GM12801 (cell line): ENCODE data around the gene EOMES.

Source experiments
- TF ChIP-seq, protein P1 (sequence below): IDR thresholded peaks from one replicate; pipeline ENCODE4 v1.5.1; 2011; ENCODE audit warnings: control low read depth; ENCODE audit not compliant: insufficient read length; ENCODE audit errors: extremely low read depth

The EOMES gene

DNA sequence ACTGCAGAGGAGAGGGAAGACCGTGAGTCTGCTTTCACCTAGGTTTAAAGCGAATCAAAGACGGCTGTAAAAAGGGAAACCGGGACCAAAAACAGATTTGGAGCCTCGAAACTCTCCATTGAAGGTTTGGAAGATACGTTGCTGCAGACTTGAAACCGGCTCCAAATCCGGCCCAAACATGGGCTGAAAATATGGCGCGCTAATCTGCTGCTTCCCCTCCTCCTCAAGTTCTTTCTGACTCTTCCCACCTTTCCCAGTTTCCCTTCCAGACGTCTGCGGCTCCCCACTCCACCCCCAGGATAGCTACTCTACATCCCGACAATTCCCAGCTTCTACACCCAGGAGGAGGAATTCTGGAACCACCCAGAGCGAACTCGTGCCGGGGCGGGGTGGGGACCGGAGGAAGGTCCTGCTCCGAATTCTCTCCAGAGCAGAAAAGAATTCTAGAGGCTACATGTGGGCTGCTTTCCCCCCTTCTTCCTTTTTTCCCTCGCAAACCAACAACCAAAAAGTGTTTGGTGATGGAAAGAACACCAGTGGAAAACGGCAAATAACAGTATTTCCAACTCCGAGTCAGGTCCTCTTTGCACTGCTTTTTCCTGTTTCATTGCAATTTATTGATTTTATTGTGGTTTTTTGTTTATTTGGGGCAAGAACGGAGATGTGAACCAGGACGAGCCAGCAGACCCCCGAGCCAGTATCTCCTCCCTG, 8.5 kb downstream of the EOMES start:
- TF ChIP-seq, protein P1, sequence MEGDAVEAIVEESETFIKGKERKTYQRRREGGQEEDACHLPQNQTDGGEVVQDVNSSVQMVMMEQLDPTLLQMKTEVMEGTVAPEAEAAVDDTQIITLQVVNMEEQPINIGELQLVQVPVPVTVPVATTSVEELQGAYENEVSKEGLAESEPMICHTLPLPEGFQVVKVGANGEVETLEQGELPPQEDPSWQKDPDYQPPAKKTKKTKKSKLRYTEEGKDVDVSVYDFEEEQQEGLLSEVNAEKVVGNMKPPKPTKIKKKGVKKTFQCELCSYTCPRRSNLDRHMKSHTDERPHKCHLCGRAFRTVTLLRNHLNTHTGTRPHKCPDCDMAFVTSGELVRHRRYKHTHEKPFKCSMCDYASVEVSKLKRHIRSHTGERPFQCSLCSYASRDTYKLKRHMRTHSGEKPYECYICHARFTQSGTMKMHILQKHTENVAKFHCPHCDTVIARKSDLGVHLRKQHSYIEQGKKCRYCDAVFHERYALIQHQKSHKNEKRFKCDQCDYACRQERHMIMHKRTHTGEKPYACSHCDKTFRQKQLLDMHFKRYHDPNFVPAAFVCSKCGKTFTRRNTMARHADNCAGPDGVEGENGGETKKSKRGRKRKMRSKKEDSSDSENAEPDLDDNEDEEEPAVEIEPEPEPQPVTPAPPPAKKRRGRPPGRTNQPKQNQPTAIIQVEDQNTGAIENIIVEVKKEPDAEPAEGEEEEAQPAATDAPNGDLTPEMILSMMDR: no peak

DNA sequence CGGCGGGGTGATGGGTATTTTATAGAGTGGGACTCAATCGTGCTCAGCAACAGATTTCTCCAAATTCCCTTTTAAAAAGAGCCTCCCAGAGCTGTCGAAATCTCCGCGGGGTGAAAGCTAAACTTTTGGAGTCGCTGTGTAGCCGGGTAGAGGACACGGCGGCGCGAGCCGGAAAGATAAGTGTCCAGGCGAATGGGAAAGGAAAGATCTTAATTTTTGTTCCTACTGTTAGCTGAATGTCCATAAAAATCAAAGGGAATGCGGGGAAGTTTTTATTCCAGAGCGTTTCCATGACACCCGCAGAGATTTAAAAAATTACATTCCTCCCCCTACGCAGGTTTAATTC, 9.1 kb downstream of the EOMES start:
- TF ChIP-seq, protein P1: no peak

GRCh38 chr3:27712136-27713077, 9.7 kb downstream of the EOMES start:
- TF ChIP-seq, protein P1: no peak

DNA sequence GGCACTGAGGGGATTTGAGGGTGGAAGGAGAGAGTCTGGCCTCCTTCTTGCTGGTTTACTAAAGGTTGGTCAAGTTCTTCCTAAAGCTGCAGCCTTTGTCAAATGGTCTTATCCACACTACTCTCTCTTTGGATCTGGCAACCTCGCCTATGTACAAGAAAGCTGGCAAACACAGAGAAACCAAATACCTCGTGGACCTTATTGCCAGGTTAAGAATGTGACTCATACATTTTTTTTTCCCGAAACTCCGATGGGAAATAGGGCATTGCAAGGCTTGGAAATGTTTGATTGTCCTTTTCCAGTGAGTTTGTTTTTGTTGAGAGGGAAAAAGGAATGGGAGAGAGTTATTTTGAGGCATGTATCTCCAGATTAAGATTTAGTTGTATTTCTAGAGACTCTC, 13.9 kb downstream of the EOMES start:
- TF ChIP-seq, protein P1: no peak

DNA sequence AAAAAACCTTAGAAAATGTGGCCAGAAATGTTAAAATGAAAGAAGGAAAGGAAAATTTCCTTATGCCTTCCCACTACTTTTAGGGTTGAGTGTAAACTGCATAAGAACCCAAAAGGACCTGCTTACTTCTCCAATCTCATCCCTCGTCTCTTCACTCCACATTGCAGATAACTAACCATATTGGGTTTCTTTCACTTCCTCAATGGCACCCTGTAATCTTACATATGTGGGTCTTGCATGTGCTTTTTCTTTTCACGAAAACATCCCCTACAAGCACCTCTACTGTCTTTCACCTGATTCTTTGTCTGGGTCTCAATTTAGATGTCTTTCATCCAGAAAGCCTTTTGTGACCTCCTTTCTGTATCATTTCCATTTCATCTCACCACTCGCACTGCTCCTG, 23.1 kb downstream of the EOMES start:
- TF ChIP-seq, protein P1: no peak

DNA sequence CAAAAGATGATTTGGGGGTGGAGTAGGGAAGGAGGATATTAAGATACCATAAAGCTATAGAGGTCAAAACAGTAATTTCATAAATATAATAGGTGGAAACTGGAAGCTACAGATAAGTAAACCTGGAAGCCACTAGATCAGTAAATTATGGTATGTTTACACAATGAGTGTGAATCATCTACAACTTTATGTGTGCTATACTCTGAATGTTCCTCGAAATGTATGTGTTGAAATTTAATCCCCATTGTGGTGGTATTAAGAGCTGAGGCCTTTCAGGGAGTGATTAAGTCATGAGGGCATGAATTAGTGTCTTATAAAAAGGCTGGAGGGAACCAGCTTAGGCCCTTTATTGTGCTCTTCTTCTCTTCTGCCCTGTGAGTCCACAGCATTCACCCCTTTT, 25.2 kb downstream of the EOMES start:
- TF ChIP-seq, protein P1: no peak

DNA sequence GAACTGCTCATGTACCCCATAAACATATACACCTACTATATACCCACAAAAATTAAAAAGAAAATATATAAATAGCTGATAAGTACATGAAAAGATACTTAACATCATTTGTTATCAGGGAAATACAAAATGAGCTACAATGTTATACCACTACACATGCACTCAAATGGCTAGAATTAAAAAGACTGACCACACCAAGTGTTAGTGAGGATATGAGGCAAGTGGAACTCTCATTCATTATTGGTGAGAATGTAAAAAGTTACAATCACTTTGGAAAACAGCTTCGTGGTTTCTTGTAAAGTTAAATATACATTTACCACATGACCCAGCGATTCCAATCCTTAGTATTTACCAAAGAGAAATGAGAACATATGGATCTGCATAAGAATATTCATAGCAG, 26.5 kb downstream of the EOMES start:
- TF ChIP-seq, protein P1: no peak
